HCT116 (cell line): Measurements from ENCODE around the gene AHR. TPM values are rescaled to one million over a fixed set of nuclear protein-coding genes. Genes with fewer than 3 reads are reported as not detected.

ENCODE experiments used
- ATAC-seq: fragments of 200-7000 bp; cut with Tn5 transposase; 2 replicates; pipeline ENCODE4 v1.9.1; 2020; ENCODE audit warnings: mild to moderate bottlenecking, moderate library complexity
- BruUV-seq: library from RNA; stranded (reverse); fragments of 400-500 nt; replicated peaks from 2 replicates; lab custom pipeline; 2021; lab: Mats Ljungman, UMichigan
- CTCF ChIA-PET: fragments of 300-600 bp; sonication (Branson Sonifier 250); formaldehyde crosslinking; loops from one replicate; lab custom pipeline; 2021; ENCODE audit warnings: antibody characterized with exemption; lab: Charles Lee
- POLR2A ChIA-PET: fragments of 300-600, 350-600 bp; sonication (Branson Sonifier 250); formaldehyde crosslinking; loops from one replicate; lab custom pipeline; 2021; ENCODE audit warnings: antibody characterized with exemption; lab: Charles Lee
- RAD21 ChIA-PET, 2 experiments: fragments of 300-600 bp; sonication (Branson Sonifier 250); formaldehyde crosslinking; loops; one replicate each; lab custom pipeline; 2023; ENCODE audit warnings: low total read pairs in 2 of 2; ENCODE audit not compliant: uncharacterized antibody in 2 of 2, unreplicated experiment in 2 of 2, low non-redundant PET in 1 of 2; lab: Charles Lee
- DNase-seq: peaks from one replicate; pipeline ENCODE4 v3.0.0-alpha.2; 2010; ENCODE audit warnings: low read depth, low spot score
- H2AFZ ChIP-seq: fragments of 200-600 bp; shearing (Covaris generic), sonication (generic); 2 replicates; pipeline ENCODE4 v1.6.1; 2017; ENCODE audit warnings: low read depth, mixed run types, mixed read lengths, antibody characterized with exemption, low read length; ENCODE audit not compliant: poor library complexity, severe bottlenecking
- H3K27ac ChIP-seq: 2 replicates; pipeline ENCODE4 v1.5.1; 2012; ENCODE audit warnings: low read depth, low read length
- H3K27me3 ChIP-seq: fragments of 200-600 bp; sonication (generic); 2 replicates; pipeline ENCODE4 v1.6.1; 2016; ENCODE audit warnings: mixed run types, low read length, mixed read lengths; ENCODE audit not compliant: insufficient read depth
- H3K36me3 ChIP-seq, 2 experiments: fragments of 200-500 bp in 1 of 2; fragments of 200-600 bp in 1 of 2; sonication (Bioruptor generic) in 1 of 2; sonication (generic) in 1 of 2; 2 replicates each; pipeline versions ENCODE4 v1.5.1 to v1.6.1; 2014 to 2016; ENCODE audit warnings: low read length in 2 of 2, inconsistent platforms in 1 of 2, mixed read lengths in 1 of 2, mixed run types in 1 of 2; ENCODE audit not compliant: insufficient read depth in 2 of 2, control insufficient read depth in 1 of 2
- H3K4me1 ChIP-seq, 2 experiments: fragments of 200-600 bp in 1 of 2; sonication (generic) in 1 of 2; 2 replicates each; pipeline versions ENCODE4 v1.5.1 to v1.6.1; 2012 to 2017; ENCODE audit warnings: low read length in 2 of 2, inconsistent platforms in 1 of 2, mild to moderate bottlenecking in 1 of 2, mixed read lengths in 1 of 2, mixed run types in 1 of 2, moderate library complexity in 1 of 2; ENCODE audit not compliant: insufficient read depth in 2 of 2, control insufficient read depth in 1 of 2
- H3K4me2 ChIP-seq: fragments of 200-600 bp; sonication (generic); 2 replicates; pipeline ENCODE4 v1.6.1; 2017; ENCODE audit warnings: mixed run types, low read length, mixed read lengths
- H3K4me3 ChIP-seq, 2 experiments: fragments of 200-600 bp in 1 of 2; sonication (generic) in 1 of 2; replicated peaks in 1 of 2; 2 replicates each; pipeline ENCODE4 v1.5.1; 2011 to 2016; ENCODE audit warnings: low read length in 2 of 2, control low read depth in 1 of 2, low read depth in 1 of 2, mild to moderate bottlenecking in 1 of 2, mixed read lengths in 1 of 2, mixed run types in 1 of 2
- H3K79me2 ChIP-seq: fragments of 200-600 bp; sonication (generic); 2 replicates; pipeline ENCODE4 v1.6.1; 2017; ENCODE audit warnings: mild to moderate bottlenecking, mixed run types, low read length, moderate library complexity, mixed read lengths; ENCODE audit not compliant: insufficient read depth
- H3K9ac ChIP-seq: fragments of 200-600 bp; sonication (generic); 2 replicates; pipeline ENCODE4 v1.6.1; 2016; ENCODE audit warnings: low read length, mixed read lengths
- H3K9me2 ChIP-seq: fragments of 200-600 bp; sonication (generic), shearing (Covaris generic); 2 replicates; pipeline ENCODE4 v1.6.1; 2017; ENCODE audit warnings: mixed run types, mild to moderate bottlenecking, moderate library complexity; ENCODE audit not compliant: insufficient read depth
- H3K9me3 ChIP-seq, 2 experiments: fragments of 200-500 bp in 1 of 2; fragments of 200-600 bp in 1 of 2; sonication (Bioruptor generic) in 1 of 2; sonication (generic) in 1 of 2; 2 replicates each; pipeline ENCODE4 v1.6.1; 2014 to 2017; ENCODE audit warnings: low read length in 2 of 2, mixed read lengths in 2 of 2, inconsistent platforms in 1 of 2, low read depth in 1 of 2, mild to moderate bottlenecking in 1 of 2, mixed run types in 1 of 2, moderate library complexity in 1 of 2; ENCODE audit not compliant: control insufficient read depth in 1 of 2, insufficient read depth in 1 of 2
- H4K20me1 ChIP-seq: fragments of 200-600 bp; sonication (generic), shearing (Covaris generic); 2 replicates; pipeline ENCODE4 v1.6.1; 2017; ENCODE audit warnings: mixed run types, mild to moderate bottlenecking, moderate library complexity; ENCODE audit not compliant: insufficient read depth
- ATF3 ChIP-seq: IDR thresholded peaks from 2 replicates; pipeline ENCODE4 v1.6.1; 2012
- CEBPB ChIP-seq: IDR thresholded peaks from 2 replicates; pipeline ENCODE4 v1.6.1; 2012; ENCODE audit warnings: low read depth
- ELF1 ChIP-seq: IDR thresholded peaks from 2 replicates; pipeline ENCODE4 v1.6.1; 2012; ENCODE audit warnings: low read depth, borderline replicate concordance
- EZH2phosphoT487 ChIP-seq: fragments of 200-600 bp; IDR thresholded peaks from 2 replicates; pipeline ENCODE4 v1.6.1; 2018; ENCODE audit warnings: antibody characterized with exemption, borderline replicate concordance
- JUND ChIP-seq: IDR thresholded peaks from 2 replicates; pipeline ENCODE4 v1.6.1; 2012
- POLR2A ChIP-seq: IDR thresholded peaks from 2 replicates; pipeline ENCODE4 v1.7.0; 2011; ENCODE audit warnings: borderline replicate concordance; ENCODE audit not compliant: insufficient read depth, insufficient read length; ENCODE audit errors: extremely low read depth
- POLR2AphosphoS5 ChIP-seq: IDR thresholded peaks from 2 replicates; pipeline ENCODE4 v1.6.1; 2011; ENCODE audit warnings: mild to moderate bottlenecking, low read depth, low read length, moderate library complexity
- SIN3A ChIP-seq: IDR thresholded peaks from 2 replicates; pipeline ENCODE4 v1.6.1; 2012; ENCODE audit warnings: low read depth
- SRF ChIP-seq: IDR thresholded peaks from 2 replicates; pipeline ENCODE4 v1.6.1; 2012; ENCODE audit warnings: low read depth
- TCF7L2 ChIP-seq: IDR thresholded peaks from 2 replicates; pipeline ENCODE4 v1.7.0; 2011; ENCODE audit warnings: borderline replicate concordance, inconsistent platforms; ENCODE audit not compliant: insufficient read depth, insufficient read length; ENCODE audit errors: extremely low read depth
- ZBTB33 ChIP-seq: IDR thresholded peaks from 2 replicates; pipeline ENCODE4 v1.6.1; 2011; ENCODE audit warnings: mild to moderate bottlenecking, low read length, moderate library complexity; ENCODE audit not compliant: insufficient replicate concordance; ENCODE audit errors: extremely low read depth
- ZFX ChIP-seq: fragments of 450-650 bp; IDR thresholded peaks from 2 replicates; pipeline ENCODE4 v1.6.1; 2017
- ZNF274 ChIP-seq: fragments of 200-500 bp; sonication (Bioruptor generic); IDR thresholded peaks from 2 replicates; pipeline ENCODE4 v1.6.1; 2014; ENCODE audit warnings: mild to moderate bottlenecking, low read depth, low read length, inconsistent platforms
- intact Hi-C: fragments of 100-400 bp; cut with micrococcal nuclease; formaldehyde crosslinking; loops from 2 replicates; pipeline ENCODE4 v1.10.0; 2022
- total RNA-seq: library from RNA; stranded (reverse); gene quantifications from one replicate; pipeline ENCODE4 v1.2.1, GENCODE V29; 2021; ENCODE audit not compliant: unreplicated experiment

Gene AHR
- total RNA-seq, 1 experiment from 2014 or later: 29.7 TPM

GRCh38 chr7:17253885-17254284, 44.6 kb upstream of the AHR start (continued):
- TF ChIP-seq ZNF274 (no peak), ZFX (no peak), SIN3A (no peak)
- TF ChIP-seq, all 23 proteins: peak for 0

GRCh38 chr7:17255926-17256325, 42.5 kb upstream of the AHR start:
- ATAC-seq (no peak), DNase-seq (no peak)
- no peaks in the 10 kb centered on the region for H3K36me3 ChIP-seq
- H4K20me1 ChIP-seq: no peaks in the 10 kb centered on the region
- ChIA-PET POLR2A (no interaction called here), RAD21 (no interaction called here), CTCF (no interaction called here)
- H3K4me3 ChIP-seq: no peak overlapping the region
- H3K27ac ChIP-seq: no peak overlapping the region
- no peaks in the 10 kb centered on the region for H3K9me3 ChIP-seq
- H3K79me2 ChIP-seq: no peaks in the 10 kb centered on the region
- H2AFZ ChIP-seq: no peak overlapping the region
- H3K27me3 ChIP-seq: no peaks in the 10 kb centered on the region
- BruUV-seq: no TSS peak
- H3K9me2 ChIP-seq: no peaks in the 10 kb centered on the region
- no peak overlapping the region for H3K4me2 ChIP-seq
- no peak for TF ChIP-seq POLR2A
- no peak for TF ChIP-seq ZBTB33
- no peak for TF ChIP-seq JUND
- no peak for TF ChIP-seq CEBPB
- no peak for TF ChIP-seq ZNF274
- no peak for TF ChIP-seq ATF3
- no peak for TF ChIP-seq TCF7L2
- no peak for TF ChIP-seq ELF1
- TF ChIP-seq EZH2phosphoT487: no peak
- TF ChIP-seq SRF: no peak
- TF ChIP-seq ZFX: no peak
- TF ChIP-seq POLR2AphosphoS5: no peak
- intact Hi-C loops: no loop called here
- no peaks in the 10 kb centered on the region for H3K4me1 ChIP-seq
- H3K9ac ChIP-seq: no peak overlapping the region
